Epithelial cell of proximal tubule (primary cell): ENCODE results near the gene FHIT. TPM values are rescaled to one million over a fixed set of nuclear protein-coding genes. Genes with fewer than 3 reads are reported as not detected.

ENCODE experiments used
- DNase-seq: peaks from one replicate; pipeline ENCODE4 v3.0.0-alpha.2; 2011; ENCODE audit warnings: low read depth
- H3K4me3 ChIP-seq: 2 replicates; pipeline ENCODE4 v1.5.1; 2011; ENCODE audit warnings: low read depth, mild to moderate bottlenecking, low read length
- CTCF ChIP-seq: conservative IDR thresholded peaks from 2 replicates; pipeline ENCODE4 v1.5.1; 2012; ENCODE audit warnings: low read depth, mild to moderate bottlenecking, low read length
- total RNA-seq: library from RNA; depleted of rRNA; stranded (reverse); fragments of >200 nt; gene quantifications from 2 replicates; pipeline ENCODE4 v1.2.3, GENCODE V29; 2015

Gene FHIT
- total RNA-seq, 1 donor from 2014 or later = 3.7 TPM

GRCh38 chr3:61114316-61114953 lies 136.8 kb downstream of the FHIT start:
- no peak for DNase-seq
- H3K4me3 ChIP-seq = no peak overlapping the region
- no peak for TF ChIP-seq CTCF

GRCh38 chr3:61111825-61112224 lies 139.4 kb downstream of the FHIT start:
- DNase-seq = no peak
- no peak overlapping the region for H3K4me3 ChIP-seq
- no peak for TF ChIP-seq CTCF

GRCh38 chr3:61110576-61110975 lies 140.7 kb downstream of the FHIT start:
- H3K4me3 ChIP-seq = no peak overlapping the region
- no peak for DNase-seq
- TF ChIP-seq CTCF = no peak

- no peak overlapping the region for H3K4me3 ChIP-seq
- DNase-seq = no peak
- TF ChIP-seq CTCF = no peak
These were observed 142.8 kb downstream of the FHIT start for GRCh38 chr3:61108247-61109019.

GRCh38 chr3:61094608-61095007 lies 156.6 kb downstream of the FHIT start:
- H3K4me3 ChIP-seq = no peak overlapping the region
- no peak for TF ChIP-seq CTCF
- DNase-seq = peak; percentile 7

GRCh38 chr3:61093364-61093763 lies 157.9 kb downstream of the FHIT start:
- no peak for DNase-seq
- TF ChIP-seq CTCF = no peak

GRCh38 chr3:61092870-61093269 lies 158.4 kb downstream of the FHIT start:
- no peak for TF ChIP-seq CTCF
- DNase-seq = no peak
- no peak overlapping the region for H3K4me3 ChIP-seq

More at GRCh38 chr3:61093364-61093763, 157.9 kb downstream of the FHIT start:
- no peak overlapping the region for H3K4me3 ChIP-seq
